ENCODE measurements around the gene CARM1. TPM values are rescaled to one million over a fixed set of nuclear protein-coding genes. Genes with fewer than 3 reads are reported as not detected.

The CARM1 gene
- total and polyA plus RNA-seq, 2 donors (not counting 3 experiments of a cell fraction or from before 2014, with no cell fraction given): 65.6 to 70.8 TPM

DNA sequence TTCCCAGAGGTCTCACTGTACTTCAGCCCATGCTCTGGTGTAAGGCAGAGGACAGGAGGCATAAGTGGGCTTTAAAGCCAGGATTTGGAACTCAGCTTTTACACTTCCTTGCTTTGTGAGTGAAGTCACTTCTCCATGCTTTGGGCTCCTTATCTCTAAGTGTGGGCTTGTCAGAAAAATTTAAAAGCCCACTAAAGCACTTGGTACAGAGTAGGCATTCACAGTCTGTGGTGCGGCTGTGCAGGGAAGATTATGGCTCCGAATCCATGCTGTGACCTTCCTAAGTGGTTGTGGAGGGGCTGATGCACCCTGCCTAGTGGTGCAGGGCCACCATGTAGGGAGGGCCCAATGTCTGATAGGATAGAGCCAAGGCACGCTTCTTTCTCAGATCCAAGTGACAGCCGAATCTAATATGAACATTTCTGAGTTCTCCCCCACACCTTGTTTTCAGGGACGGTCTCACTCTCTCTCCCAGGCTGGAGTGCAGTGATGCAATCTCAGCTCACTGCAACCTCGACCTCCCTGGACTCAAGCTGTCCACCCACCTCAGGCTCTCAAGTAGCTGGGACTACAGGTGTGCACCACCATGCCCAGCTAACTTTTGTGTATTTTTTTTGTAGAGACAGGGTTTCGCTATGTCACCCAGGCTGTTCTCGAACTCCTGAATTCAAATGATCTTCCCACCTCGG, 64.2 kb downstream of the CARM1 start:
- dilution Hi-C loops (cut with MboI; ENCODE audit: extremely low pct_ligation_motif_present, low sequenced_read_pairs): no loop called here
- no peak for FAIRE-seq
- ChIA-PET CTCF (interaction anchor here (0.5 to 3.8 kb wide), 16 partner anchors 9 to 1982 kb away, joined by 3 to 24 read pairs (median 9); partner anchors contain the start of genes CARM1, DNM2 and SMARCA4), POLR2A (interaction anchor here (0.6 to 1.2 kb wide), 3 partner anchors 8 to 433 kb away, joined by 3 to 10 read pairs (median 3); no protein-coding TSS in a partner anchor)
- H3K9ac ChIP-seq (replicated peaks; ENCODE audit: extremely low read depth, insufficient read depth, low read length): no peak overlapping the region
- intact Hi-C loops (cut with micrococcal nuclease): loop anchor here (1.0 to 10.0 kb wide), 5 partner anchors 39 to 267 kb away; no protein-coding TSS in a partner anchor
- peaks cover 7% of the 10 kb centered on the region for H3K4me1 ChIP-seq (ENCODE audit: control insufficient read depth, extremely low read depth, insufficient read depth, low read length)
- H3K4me3 ChIP-seq (replicated peaks in 1 of 3; ENCODE audit: insufficient read depth in 1 of 3, low read depth in 1 of 3, low read length in 3 of 3): no peak overlapping the region
- no peak for DNase-seq (ENCODE audit: low read depth, low spot score)
- no peaks in the 10 kb centered on the region for H4K20me1 ChIP-seq (replicated peaks; ENCODE audit: control insufficient read depth, extremely low read depth, insufficient read depth, low read length)
- H3K36me3 ChIP-seq (ENCODE audit: control insufficient read depth in 2 of 2, extremely low read depth in 1 of 2, insufficient read depth in 2 of 2, low read length in 2 of 2): no peaks in the 10 kb centered on the region
- no peak overlapping the region for H3K27ac ChIP-seq (ENCODE audit: insufficient read depth, low read depth, low read length)
- TF ChIP-seq POLR2AphosphoS5 (IDR thresholded peaks at IDR 0.05; ENCODE audit: insufficient read depth, low read depth, low read length): no peak
- TF ChIP-seq FOS (IDR thresholded peaks at IDR 0.05; ENCODE audit: borderline replicate concordance, insufficient read depth, low read length): no peak
- no peak for TF ChIP-seq EZH2 (IDR thresholded peaks at IDR 0.05; ENCODE audit: borderline replicate concordance, low read depth, low read length, severe bottlenecking)
- TF ChIP-seq MYC (IDR thresholded peaks at IDR 0.05; ENCODE audit: low read depth, low read length): no peak
- TF ChIP-seq, protein P1, sequence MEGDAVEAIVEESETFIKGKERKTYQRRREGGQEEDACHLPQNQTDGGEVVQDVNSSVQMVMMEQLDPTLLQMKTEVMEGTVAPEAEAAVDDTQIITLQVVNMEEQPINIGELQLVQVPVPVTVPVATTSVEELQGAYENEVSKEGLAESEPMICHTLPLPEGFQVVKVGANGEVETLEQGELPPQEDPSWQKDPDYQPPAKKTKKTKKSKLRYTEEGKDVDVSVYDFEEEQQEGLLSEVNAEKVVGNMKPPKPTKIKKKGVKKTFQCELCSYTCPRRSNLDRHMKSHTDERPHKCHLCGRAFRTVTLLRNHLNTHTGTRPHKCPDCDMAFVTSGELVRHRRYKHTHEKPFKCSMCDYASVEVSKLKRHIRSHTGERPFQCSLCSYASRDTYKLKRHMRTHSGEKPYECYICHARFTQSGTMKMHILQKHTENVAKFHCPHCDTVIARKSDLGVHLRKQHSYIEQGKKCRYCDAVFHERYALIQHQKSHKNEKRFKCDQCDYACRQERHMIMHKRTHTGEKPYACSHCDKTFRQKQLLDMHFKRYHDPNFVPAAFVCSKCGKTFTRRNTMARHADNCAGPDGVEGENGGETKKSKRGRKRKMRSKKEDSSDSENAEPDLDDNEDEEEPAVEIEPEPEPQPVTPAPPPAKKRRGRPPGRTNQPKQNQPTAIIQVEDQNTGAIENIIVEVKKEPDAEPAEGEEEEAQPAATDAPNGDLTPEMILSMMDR (IDR thresholded peaks at IDR 0.05; ENCODE audit: extremely low read depth in 1 of 2, insufficient read depth in 1 of 2, low read depth in 1 of 2, low read length in 2 of 2): no peak
- TF ChIP-seq JUN (IDR thresholded peaks at IDR 0.05; ENCODE audit: borderline replicate concordance, insufficient read depth, insufficient read length, low read depth): no peak
- TF ChIP-seq POLR2A (IDR thresholded peaks at IDR 0.05; ENCODE audit: low read depth, low read length): no peak
- TF ChIP-seq MAX (IDR thresholded peaks at IDR 0.05; ENCODE audit: insufficient read depth, insufficient read length): no peak
- TF ChIP-seq GATA2 (IDR thresholded peaks at IDR 0.05; ENCODE audit: insufficient read depth, insufficient read length, low read depth, low read length): no peak
- H3K9me3 ChIP-seq (replicated peaks; ENCODE audit: control insufficient read depth, insufficient read depth, low read length): no peaks in the 10 kb centered on the region
- no peaks in the 10 kb centered on the region for H3K27me3 ChIP-seq (ENCODE audit: control insufficient read depth in 2 of 2, insufficient read depth in 2 of 2, low read length in 2 of 2)
- no peak overlapping the region for H2AFZ ChIP-seq (ENCODE audit: low read depth, low read length)
- H3K9me1 ChIP-seq (replicated peaks; ENCODE audit: control insufficient read depth, extremely low read depth, insufficient read depth, low read length): no peaks in the 10 kb centered on the region
- H3K4me2 ChIP-seq (ENCODE audit: insufficient read depth, low read length): no peak overlapping the region
- BruUV-seq (replicated peaks): no TSS peak
- H3K79me2 ChIP-seq (ENCODE audit: control insufficient read depth, insufficient read depth, low read length): peaks cover 6% of the 10 kb centered on the region
